NOMO-1 treated with DMSO at 0.1 percent for 48 hours (cell line): ENCODE results near the gene SUMO4.

Source experiments
- DNase-seq: peaks from one replicate; lab custom pipeline; 2025; ENCODE audit not compliant: unreplicated experiment; lab: John Stamatoyannopoulos, UW

Gene SUMO4

DNA sequence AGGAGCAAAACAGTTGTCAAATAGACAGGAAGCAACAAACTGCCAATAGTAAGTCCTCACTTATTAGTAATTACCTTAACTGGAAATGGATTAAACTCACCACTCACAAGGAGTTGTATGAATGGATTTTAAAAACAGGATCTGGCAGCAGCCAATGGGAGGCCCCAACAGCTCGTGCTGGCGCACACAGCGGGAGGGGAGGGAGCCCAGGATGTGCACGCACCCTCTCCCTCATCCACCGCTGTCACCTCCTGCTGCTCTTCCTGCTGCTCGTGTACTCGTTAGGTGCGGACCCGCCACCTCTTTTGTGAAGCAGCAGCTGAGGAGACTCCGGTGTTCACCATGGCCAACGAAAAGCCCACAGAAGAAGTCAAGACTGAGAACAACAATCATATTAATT lies at the start of gene SUMO4:
TSS of gene SUMO4 (plus strand) at position 213 of the 400 bp plus-strand sequence. CDS start at position 343, 130 bp downstream.
- no peak for DNase-seq

DNA sequence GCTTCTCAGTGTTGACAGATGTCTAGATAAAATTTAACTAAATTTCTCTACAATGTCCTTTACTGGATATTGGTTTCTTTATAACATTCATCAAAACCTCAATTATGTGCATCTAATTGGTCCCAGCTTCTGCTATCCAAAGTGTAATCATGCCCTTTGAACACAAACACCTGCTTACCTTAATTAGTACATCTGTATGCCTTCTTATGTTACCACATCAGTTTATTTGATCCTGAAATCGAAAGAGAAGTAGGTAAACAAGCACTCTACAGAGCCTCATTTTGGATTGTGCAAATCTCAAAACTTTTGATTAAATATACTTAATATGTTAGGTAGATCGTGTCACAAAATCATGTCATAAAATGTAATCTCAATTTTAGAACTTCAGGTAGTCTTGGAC lies 46.1 kb upstream of the SUMO4 start:
- no peak for DNase-seq

DNA sequence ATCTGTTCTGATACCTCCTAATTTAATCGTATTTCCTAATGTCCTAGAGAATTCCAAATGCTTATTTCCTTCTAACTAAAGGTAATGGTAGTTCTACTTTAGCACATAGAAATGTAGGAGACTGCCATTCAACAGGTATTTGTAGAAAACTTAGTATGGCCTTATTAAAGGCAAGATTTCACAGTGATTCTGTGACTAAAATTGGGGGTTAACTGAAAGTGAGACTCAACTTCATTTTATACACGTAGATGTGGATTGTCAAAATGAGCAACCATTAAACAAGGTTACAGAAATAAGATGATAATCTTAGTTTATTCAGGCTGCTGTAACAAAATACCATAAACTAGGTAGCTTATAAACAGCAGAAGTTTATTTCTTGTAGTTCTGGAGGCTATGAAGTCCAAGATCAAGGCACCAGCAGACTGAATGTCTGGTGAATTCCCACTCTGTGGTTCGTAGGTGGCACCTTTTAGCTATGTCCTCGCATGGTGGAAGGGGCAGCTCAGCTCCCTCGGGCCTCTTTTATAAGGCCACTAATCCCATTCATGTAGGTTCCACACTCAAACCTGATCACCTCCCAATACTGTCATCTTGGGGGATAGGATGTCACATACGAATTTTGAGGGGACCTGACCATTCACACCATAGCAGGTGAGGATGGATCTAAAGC lies 43.8 kb upstream of the SUMO4 start:
- no peak for DNase-seq

DNA sequence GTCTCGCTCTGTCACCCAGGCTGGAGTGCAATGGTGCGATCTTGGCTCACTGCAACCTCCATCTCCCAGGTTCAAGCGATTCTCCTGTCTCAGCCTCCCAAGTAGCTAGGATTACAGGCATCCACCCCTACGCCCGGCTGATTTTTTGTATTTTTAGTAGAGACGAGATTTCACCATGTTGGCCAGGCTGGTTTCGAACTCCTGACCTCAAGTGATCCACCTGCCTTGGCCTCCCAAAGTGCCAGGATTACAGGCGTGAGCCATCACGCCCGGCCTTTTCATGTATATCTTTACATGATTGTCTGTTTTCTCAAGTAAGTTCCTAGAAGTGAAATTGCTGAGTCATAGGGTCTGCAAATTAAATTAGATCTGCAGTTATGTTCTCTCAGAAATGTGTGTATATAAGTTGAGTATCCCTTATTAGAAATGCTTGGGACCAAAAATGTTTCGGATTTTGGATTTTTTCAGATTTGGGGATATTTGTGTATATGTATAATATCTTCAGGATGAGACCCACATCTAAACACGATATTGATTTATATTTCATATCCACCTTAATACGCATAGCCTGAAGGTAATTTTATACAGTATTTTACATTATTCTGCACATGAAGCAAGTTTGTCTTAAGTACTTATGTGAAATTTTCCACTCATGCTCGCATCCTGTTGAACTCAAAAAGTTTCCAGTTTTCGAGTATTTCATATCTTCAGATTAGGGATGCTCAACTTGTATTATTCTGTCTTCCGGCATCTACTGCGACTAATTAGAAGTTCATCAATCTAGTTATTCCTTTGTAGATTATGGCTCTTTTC lies 42.1 kb upstream of the SUMO4 start:
- DNase-seq = peak; percentile 28

DNA sequence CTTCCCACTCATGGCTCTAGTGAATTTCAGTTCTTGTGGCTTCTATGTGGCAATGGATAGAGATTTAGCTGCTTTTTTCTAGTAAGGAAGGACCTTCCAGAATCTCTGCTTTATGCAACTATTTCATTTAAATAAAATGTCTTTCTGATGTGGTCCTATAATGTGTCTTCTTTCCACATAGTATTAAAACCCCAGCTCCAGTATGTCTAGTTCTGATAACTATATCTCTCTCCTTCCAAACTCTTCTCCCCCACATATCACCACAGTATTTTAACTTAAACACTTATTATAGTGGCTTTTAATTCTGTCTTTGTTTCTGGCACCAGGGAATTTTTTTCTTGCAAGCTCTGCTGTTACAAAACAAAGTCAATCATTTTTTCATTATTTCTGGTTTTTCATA lies 40.6 kb upstream of the SUMO4 start:
- no peak for DNase-seq

DNA sequence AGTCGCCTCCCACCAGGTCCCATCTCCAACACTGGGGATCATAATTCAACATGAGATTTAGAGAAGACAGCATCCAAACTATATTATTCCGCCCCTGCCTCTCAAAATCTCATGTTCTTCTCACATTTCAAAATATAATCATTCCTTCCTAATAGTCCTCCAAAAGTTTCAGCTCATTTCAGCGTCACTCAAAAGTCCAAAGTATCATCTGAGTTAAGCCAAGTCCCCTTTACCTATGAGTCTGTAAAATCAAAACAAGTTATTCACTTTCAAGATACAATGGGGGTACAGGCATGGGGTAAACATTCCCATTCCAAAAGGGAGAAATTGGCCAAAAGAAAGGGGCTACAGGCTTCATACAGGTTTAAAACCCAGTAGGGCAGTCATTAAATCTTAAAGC lies 39.5 kb upstream of the SUMO4 start:
- no peak for DNase-seq

DNA sequence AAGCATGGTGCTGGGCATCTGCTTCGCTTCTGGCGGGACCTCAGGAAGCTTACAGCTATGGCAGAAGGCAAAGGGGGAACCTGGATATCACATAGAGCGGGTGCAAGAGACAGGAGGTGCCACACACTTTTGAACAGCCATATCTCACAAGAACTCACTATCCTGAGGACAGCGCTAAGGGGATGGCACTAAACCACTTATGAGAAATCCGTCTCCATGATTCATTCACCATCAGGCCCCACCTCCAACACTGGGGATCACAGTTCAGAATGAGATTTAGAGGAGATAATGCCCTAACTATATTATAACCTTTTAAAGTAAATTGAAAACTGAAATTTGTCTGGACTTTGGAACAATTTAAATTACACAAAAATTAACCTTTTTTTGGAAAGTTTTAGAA lies 37.8 kb upstream of the SUMO4 start:
- DNase-seq = no peak

DNA sequence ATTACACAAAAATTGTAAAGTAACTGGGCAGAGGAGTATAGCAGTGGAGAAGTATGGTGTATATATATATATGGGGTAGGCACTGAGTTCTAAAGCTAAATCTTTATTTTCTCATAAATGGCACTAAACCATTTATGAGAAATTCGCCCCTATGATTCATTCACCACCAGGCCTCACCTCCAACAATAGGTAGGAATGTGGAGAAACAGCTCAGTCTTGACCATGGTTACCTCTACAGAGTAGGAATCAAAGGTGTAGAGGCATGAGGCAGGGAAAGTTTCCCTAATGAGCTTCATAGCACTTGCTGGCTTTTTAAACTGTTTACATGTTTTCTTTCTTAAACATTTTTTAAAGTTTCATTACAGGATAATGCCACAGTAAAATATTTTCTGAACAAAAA lies 36.9 kb upstream of the SUMO4 start:
- no peak for DNase-seq

DNA sequence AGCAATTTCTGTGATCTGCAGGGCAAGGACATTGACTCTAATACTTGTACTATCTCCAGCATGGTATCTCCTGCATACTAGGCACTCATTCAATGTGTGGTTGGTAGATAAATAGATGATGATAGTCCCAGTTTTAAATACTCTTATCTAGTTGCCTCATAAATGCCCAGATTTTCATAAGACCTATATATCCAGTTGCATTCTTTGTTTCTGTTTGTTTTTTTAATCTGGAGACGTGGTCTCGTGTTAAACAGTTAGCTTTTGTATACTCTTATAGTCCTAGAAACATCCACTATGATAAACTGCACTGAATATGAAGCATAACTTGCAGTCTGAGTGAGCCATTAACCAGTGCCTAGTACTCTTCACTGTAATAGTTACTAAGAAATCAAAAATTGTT lies 35.5 kb upstream of the SUMO4 start:
- no peak for DNase-seq

DNA sequence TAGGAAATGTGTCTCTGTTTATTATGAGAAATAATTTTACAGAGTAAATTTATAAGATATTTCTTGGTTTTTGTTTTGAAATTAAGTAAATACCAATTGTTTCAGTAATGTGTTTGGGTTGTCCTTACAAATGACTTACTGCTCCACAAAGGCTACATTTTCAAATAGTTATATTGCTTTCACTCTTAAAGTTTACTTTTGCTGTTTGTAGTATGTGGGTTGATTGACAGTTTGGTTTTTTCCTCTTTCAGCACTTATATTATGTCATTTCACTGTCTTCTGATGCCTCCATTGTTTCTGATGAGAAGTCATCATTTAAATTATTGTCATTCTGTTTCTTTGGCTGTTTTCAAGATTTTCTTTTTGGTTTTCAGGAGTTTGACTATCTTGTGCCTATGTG lies 34.9 kb upstream of the SUMO4 start:
- DNase-seq = no peak

DNA sequence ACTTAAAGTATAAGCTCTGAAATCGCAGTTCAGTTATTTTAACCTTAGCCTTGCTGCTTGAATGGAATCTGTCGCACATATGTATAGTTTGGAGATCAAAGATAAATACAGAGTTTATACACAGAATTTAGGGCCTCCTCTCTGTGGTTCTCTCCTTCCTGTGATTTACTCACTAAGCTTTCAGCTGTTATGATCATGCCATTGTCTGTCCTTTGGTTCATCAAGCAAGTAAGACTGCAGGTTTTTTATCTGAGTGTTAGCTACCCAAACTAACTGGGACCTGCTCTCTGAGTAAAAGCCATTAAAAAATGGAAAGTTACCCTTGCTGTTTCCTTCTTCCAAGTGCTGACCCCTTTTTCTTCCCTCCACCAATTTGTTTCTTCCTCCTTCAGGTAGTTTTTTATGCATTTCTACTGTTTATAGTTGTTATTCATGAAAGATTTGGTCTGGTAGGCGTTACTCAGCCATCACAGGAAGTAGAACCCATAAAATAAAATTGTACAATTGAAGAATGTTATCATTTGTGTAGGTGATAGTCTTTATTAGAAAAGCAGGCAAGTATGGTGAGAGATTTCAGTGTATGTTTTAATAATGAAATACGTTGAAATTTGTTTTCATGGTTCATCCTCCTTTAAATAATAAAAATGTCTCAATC lies 33.7 kb upstream of the SUMO4 start:
- no peak for DNase-seq

DNA sequence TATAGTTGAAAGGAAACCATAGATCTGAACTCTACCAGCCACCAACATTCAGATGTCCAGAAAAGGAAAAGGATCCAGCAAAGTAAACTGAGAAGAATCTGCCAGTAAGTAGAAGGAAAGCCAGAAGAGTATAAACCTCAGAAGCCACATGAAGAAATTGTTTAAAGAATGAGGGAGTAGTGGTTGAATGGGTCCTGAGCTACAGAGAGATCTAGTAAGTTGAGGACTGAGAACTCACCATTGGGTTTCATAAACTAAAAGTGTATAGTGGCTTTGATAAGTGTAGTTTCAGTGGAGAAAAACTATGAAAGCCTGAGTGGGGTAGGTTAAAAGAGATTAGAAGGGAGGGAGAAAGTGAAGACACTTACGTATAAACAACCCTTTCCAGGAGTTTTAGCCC lies 32.0 kb upstream of the SUMO4 start:
- no peak for DNase-seq

DNA sequence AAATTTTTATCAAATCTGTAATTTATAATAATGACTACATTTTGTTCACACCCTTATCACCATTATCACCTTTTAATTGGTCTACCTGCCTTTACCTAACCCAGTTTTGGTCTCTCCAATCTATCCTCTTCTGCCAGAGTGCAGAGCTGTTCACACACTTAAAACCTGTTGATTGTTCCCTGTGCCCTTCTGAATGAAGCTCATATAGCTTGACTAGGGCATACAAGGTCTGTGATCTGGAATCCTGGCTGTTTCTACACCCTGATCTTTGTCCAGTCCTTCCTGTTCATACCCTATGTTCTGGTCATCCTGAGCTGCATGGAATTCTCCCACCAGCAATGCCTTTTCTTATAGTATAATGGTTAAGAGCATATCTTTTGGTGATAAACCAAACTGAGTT lies 28.9 kb upstream of the SUMO4 start:
- DNase-seq = no peak

DNA sequence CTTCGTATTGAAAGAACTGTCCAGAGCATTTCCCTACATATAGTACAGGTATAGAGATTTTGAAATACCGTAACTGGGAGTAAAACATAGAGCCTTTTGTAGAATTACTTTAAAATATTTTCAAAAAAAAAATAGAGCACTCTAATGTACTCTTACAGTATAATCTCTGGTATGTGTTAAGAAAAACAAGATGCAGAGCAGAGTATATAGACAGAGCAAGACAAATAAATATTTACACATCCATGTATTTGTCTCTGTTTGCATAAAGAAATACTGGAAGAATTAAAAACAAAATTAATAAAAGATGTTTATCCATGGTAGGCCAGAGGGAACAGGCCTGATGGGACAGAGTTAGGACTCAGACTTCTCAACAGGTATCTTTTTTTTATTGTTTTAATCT lies 28.0 kb upstream of the SUMO4 start:
- DNase-seq = no peak

DNA sequence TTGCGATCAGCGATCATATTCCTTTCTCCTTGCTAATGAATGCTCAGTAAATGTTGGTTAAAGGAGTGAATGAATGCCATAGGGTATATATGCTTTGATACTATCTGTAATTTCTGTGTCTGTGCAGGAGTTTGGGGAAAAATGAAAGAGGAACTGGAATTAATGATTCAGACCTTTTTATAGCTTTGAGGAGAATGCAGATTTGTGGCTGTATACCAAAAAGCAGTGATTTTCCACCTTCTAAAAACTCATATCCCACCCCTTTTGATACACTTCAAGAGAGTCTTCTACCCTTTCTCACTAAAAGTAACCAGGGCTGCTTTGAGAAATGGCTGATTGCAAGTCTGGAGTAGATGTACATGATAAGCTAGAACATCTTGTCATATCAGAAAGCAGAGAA lies 26.6 kb upstream of the SUMO4 start:
- peak; percentile 48 for DNase-seq

DNA sequence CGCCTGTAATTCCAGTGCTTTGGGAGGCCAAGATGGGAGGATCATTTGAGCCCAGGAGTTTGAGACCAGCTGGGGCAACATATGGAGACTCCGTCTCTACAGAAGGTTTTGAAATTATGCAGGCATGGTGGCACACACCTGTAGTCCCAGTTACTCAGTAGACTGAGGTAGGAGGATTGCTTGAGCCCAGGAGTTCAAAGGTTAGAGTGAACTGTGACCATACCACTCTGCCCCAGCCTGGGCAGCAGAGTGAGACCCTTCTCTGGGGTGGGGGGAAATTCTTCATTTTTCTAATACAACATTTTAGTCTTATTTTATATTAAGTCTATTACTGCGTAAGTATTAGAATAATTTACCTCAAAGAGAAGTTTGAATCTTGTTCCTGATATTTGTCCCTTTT lies 20.1 kb upstream of the SUMO4 start:
- DNase-seq = no peak

DNA sequence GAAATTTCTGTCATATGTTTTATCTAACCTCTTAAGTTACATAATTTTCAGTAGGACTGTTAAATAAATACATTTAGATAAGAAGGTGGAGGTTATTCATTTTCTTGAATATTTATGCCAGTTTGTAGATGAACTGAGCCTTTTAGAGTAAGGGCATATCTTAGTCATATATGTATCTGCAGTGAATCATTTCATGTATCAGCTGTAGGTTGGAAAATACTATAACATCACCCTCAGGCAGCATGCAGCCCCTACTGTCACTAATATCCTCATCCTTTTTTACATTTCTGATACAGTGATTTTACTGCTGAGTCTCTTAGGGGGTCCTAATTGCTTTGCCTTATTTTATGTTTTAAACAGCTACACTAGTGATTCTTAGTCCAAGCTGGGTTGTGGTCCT lies 19.5 kb upstream of the SUMO4 start:
- DNase-seq = no peak

DNA sequence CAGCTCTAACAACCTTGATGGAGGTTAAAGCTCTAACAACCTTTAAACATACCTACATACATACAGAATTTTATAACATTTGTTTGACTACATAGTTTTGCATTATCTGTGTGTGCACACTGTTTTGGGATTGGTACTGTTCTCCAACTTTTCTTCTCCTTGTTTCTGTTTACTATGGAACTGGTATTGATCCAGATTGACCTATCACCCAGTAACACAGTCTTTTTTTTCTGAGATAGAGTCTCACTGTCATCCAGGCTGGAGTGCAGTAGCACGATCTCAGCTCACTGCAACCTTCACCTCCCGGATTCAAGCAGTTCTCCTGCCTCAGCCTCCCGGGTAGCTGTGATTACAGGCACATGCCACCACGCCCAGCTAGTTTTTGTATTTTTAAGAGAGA lies 16.7 kb upstream of the SUMO4 start:
- DNase-seq = no peak

DNA sequence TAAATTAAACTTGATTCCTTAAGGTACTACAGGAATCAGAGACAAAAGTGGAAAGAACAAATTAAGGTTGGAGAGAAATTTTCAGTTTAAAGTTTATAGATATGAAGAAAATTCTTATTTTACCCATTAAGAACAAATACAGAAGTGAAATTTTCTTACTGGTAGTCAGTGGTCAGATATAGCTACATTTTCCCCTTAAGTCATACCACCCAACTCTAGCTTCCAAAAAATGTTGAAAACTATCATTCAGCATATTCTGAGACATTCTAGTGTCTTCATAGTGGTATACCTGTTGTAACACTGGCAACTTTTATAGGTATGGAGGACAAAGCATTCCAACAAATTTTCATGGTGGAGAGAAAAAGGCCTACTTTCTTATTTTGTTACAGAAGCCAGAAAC lies 15.6 kb upstream of the SUMO4 start:
- no peak for DNase-seq

DNA sequence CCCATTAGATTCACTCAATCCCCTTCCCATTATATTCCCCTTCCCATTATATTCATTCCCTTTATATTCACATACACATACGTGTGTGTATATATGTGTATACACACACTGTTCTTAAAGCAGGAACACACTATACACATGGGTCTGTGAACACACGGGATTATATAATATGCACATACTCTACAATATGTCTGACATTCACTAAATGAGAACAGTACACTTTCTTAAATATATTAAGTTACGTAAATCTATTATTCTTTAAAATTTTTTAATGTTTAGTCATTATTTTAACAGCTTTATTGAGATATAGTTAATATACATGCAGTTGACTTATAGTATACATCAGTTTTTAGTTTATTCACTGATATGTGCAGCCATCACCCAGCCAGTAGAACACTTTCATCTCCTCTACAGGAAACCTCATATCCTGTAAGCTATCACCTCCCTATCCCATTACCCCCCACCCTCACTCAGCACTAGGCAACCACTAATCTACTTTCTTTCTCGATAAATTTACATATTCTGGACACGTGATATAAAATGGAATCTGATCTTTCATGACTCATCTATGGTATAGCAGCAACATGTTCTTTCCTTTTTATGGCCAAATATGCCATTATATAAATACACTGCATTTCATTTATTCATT lies 13.9 kb upstream of the SUMO4 start:
- no peak for DNase-seq

DNA sequence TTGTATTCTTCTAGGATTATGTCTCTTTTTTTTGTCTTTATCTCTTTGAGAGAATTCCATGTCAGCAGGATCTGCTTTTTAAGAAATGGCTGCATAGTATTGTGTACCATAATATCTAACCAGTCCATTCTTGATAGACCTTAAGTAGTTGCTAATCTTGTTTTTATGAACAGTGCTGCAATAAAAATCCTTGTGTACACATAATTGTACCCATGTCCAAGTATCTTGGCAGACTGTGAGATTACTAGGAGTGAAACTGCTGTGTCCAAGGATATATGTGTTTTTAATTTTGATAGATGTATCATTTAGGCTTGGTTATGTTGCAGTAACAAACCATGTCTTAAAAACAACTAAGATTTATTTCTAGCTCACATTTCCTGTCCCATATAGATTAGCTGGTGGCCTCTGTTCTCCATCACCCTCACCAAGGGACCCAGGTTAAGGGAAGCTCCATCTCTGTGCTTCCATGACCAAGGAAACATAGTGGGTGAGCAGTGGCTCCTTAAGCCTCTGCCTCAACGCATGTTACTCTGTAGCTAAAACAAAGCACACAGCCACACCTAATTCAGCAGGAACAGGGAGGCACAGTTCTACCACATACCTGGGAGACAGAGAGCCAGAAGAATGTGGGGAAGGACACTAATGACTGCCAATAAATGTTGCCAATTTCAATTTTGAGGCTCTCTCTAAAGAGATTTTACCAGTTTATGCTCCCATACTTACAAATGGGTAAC lies 12.1 kb upstream of the SUMO4 start:
- no peak for DNase-seq
